OCI-LY3 (cell line): ENCODE results near the gene CST4.

Experiments used
- CTCF ChIP-seq: fragments of 200-600, 300-600 bp; sonication (generic); IDR thresholded peaks from 2 replicates; pipeline ENCODE4 v1.5.1; 2014; ENCODE audit warnings: antibody characterized with exemption, low read length, low read depth
- EZH2phosphoT487 ChIP-seq: fragments of 200-600 bp; shearing (Covaris generic); IDR thresholded peaks from 2 replicates; pipeline ENCODE4 v1.6.1; 2018; ENCODE audit warnings: antibody characterized with exemption, mixed run types, low read depth

GRCh38 chr20:23656372-23656771 is 32.5 kb downstream of the CST4 start:
- no peak for TF ChIP-seq CTCF
- no peak for TF ChIP-seq EZH2phosphoT487
